Aorta (tissue), 5 donors: ENCODE data around the gene NAB1. TPM values are rescaled to one million over a fixed set of nuclear protein-coding genes. Genes with fewer than 3 reads are reported as not detected.

Experiments
- ATAC-seq: fragments of 200-7000 bp; cut with Tn5 transposase; one replicate; pipeline ENCODE4 v1.9.1; 2022; ENCODE audit warnings: moderate library complexity; ENCODE audit not compliant: low FRiP score
- DNase-seq, 2 donors: peaks; one replicate each; pipeline ENCODE4 v3.0.0-alpha.2; 2020
- H3K27ac ChIP-seq, 2 donors: one replicate each; pipeline ENCODE4 v1.5.1; 2013; ENCODE audit warnings: low read length in 2 of 2, mild to moderate bottlenecking in 2 of 2, moderate library complexity in 2 of 2, control low read depth in 1 of 2, inconsistent platforms in 1 of 2, low read depth in 1 of 2
- H3K27me3 ChIP-seq, 2 donors: one replicate each; pipeline ENCODE4 v1.6.1; 2013; ENCODE audit warnings: control low read depth in 1 of 2, low read length in 1 of 2, mild to moderate bottlenecking in 1 of 2, moderate library complexity in 1 of 2; ENCODE audit not compliant: insufficient read depth in 2 of 2, control insufficient read depth in 1 of 2
- H3K36me3 ChIP-seq, 2 donors: one replicate each; pipeline ENCODE4 v1.6.1; 2013; ENCODE audit warnings: control low read depth in 1 of 2, low read length in 1 of 2, mild to moderate bottlenecking in 1 of 2; ENCODE audit not compliant: insufficient read depth in 2 of 2, control insufficient read depth in 1 of 2
- H3K4me1 ChIP-seq, 2 donors: one replicate each; pipeline ENCODE4 v1.6.1; 2013; ENCODE audit warnings: low read length in 2 of 2, control low read depth in 1 of 2, mild to moderate bottlenecking in 1 of 2, moderate library complexity in 1 of 2; ENCODE audit not compliant: insufficient read depth in 2 of 2, control insufficient read depth in 1 of 2
- H3K4me3 ChIP-seq, 2 donors: one replicate each; pipeline ENCODE4 v1.5.1; 2013; ENCODE audit warnings: low read length in 2 of 2, control low read depth in 1 of 2, mild to moderate bottlenecking in 1 of 2
- H3K9me3 ChIP-seq: one replicate; pipeline ENCODE4 v1.6.1; 2013; ENCODE audit warnings: mild to moderate bottlenecking, low read length; ENCODE audit not compliant: control insufficient read depth
- WGBS, 2 donors: extraction: QIAGEN DNeasy Blood & Tissue Kit; methylation state at CpG; one replicate each; pipeline ENCODE4 v1.1.7; 2013; 5-methylcytosine and 5-hydroxymethylcytosine counted together
- intact Hi-C, 2 donors: fragments of 100-400 bp; cut with DNase I; formaldehyde crosslinking; loops; one replicate each; pipeline versions ENCODE4 v1.14.2 to v1.15.0; 2022
- polyA plus RNA-seq, 2 donors: library from polyadenylated mRNA; stranded (reverse); fragments of 200-250 nt; gene quantifications; one replicate each; pipeline ENCODE4 v1.2.3, GENCODE V29; 2013
- total RNA-seq, 2 donors: library from RNA; stranded (reverse); fragmentation: NEBNext Ultra II Directional; extraction: Animal tissue kit (Norgen Biotek cat#: 25700); gene quantifications; one replicate each; pipeline ENCODE4 v1.2.1, GENCODE V29; 2021
- donor health status: healthy with polysubstance abuse.
- donor health status: Bipolar disorder and iron deficiency.
- donor health status: DM: no; HTN: no; CAD: no.
- donor health status: DM: no; HTN: no; CAD: no.
- donor health status: DM: yes; HTN: yes; CAD: no.

NAB1 gene
- total and polyA plus RNA-seq, 4 donors = 26.9 to 67.8 (median 42.9) TPM

GRCh38 chr2:190685333-190685732, 36.5 kb downstream of the NAB1 start:
- no peak overlapping the region for H3K27ac ChIP-seq
- 30 to 53% methylated on average over 3 of the region's 3 CpGs for WGBS, 2 donors
- intact Hi-C loops = no loop called here
- peaks cover 0 to 5% of the 10 kb centered on the region in 2 donors for H3K36me3 ChIP-seq
- ATAC-seq = no peak
- no peaks in the 10 kb centered on the region for H3K4me1 ChIP-seq
- H3K4me3 ChIP-seq = no peak overlapping the region
- H3K9me3 ChIP-seq = no peaks in the 10 kb centered on the region
- no peak for DNase-seq
- H3K27me3 ChIP-seq = no peaks in the 10 kb centered on the region

GRCh38 chr2:190693533-190694232, 44.8 kb downstream of the NAB1 start:
- Histone ChIP-seq H3K4me3 (no peak overlapping the region), H3K27ac (no peak overlapping the region), H3K27me3 (no peaks in the 10 kb centered on the region), H3K4me1 (no peaks in the 10 kb centered on the region), H3K9me3 (no peaks in the 10 kb centered on the region), H3K36me3 (no peaks in the 10 kb centered on the region)
- DNase-seq = no peak
- WGBS, 2 donors = 91 to 95% methylated on average over 2 of the region's 2 CpGs
- no peak for ATAC-seq
- intact Hi-C loops = no loop called here

GRCh38 chr2:190694479-190694878, 45.6 kb downstream of the NAB1 start:
- Histone ChIP-seq H3K4me1 (no peaks in the 10 kb centered on the region), H3K36me3 (no peaks in the 10 kb centered on the region), H3K27me3 (no peaks in the 10 kb centered on the region), H3K4me3 (no peak overlapping the region), H3K27ac (no peak overlapping the region), H3K9me3 (no peaks in the 10 kb centered on the region)
- DNase-seq (no peak), ATAC-seq (no peak)
- intact Hi-C loops = no loop called here
- 87 to 88% methylated on average over 11 of the region's 11 CpGs for WGBS, 2 donors

- H3K27me3 ChIP-seq = no peaks in the 10 kb centered on the region
- intact Hi-C loops = no loop called here
- no peak overlapping the region for H3K4me3 ChIP-seq
- H3K4me1 ChIP-seq = no peaks in the 10 kb centered on the region
- H3K36me3 ChIP-seq = no peaks in the 10 kb centered on the region
- no peaks in the 10 kb centered on the region for H3K9me3 ChIP-seq
- H3K27ac ChIP-seq = no peak overlapping the region
- 85 to 90% methylated on average over 4 of the region's 4 CpGs for WGBS, 2 donors
- ATAC-seq (no peak), DNase-seq (no peak)
Measured at GRCh38 chr2:190695739-190696138, 46.9 kb downstream of the NAB1 start.

- WGBS, 2 donors = 85 to 86% methylated on average over 3 of the region's 3 CpGs
- Histone ChIP-seq H3K4me3 (no peak overlapping the region), H3K27ac (no peak overlapping the region), H3K9me3 (no peaks in the 10 kb centered on the region), H3K27me3 (no peaks in the 10 kb centered on the region), H3K36me3 (no peaks in the 10 kb centered on the region), H3K4me1 (no peaks in the 10 kb centered on the region)
- DNase-seq = no peak
- ATAC-seq = no peak
- intact Hi-C loops = no loop called here
Measured at GRCh38 chr2:190696792-190697398, 48.0 kb downstream of the NAB1 start.

- DNase-seq (no peak), ATAC-seq (no peak)
- Histone ChIP-seq H3K27ac (no peak overlapping the region), H3K27me3 (no peaks in the 10 kb centered on the region), H3K4me1 (no peaks in the 10 kb centered on the region), H3K36me3 (no peaks in the 10 kb centered on the region), H3K4me3 (no peak overlapping the region), H3K9me3 (no peaks in the 10 kb centered on the region)
- 84 to 92% methylated on average over 4 of the region's 4 CpGs for WGBS, 2 donors
- intact Hi-C loops = no loop called here
Measured at GRCh38 chr2:190697421-190697820, 48.5 kb downstream of the NAB1 start.

GRCh38 chr2:190698895-190699294, 50.0 kb downstream of the NAB1 start:
- Histone ChIP-seq H3K27ac (no peak overlapping the region), H3K9me3 (no peaks in the 10 kb centered on the region), H3K4me1 (no peaks in the 10 kb centered on the region), H3K36me3 (no peaks in the 10 kb centered on the region), H3K27me3 (no peaks in the 10 kb centered on the region), H3K4me3 (no peak overlapping the region)
- DNase-seq = no peak
- 58 to 70% methylated on average over 5 of the region's 5 CpGs for WGBS, 2 donors
- ATAC-seq = no peak
- intact Hi-C loops = no loop called here

- Histone ChIP-seq H3K27me3 (no peaks in the 10 kb centered on the region), H3K9me3 (no peaks in the 10 kb centered on the region), H3K36me3 (no peaks in the 10 kb centered on the region), H3K4me3 (no peak overlapping the region), H3K4me1 (no peaks in the 10 kb centered on the region), H3K27ac (no peak overlapping the region)
- intact Hi-C loops = no loop called here
- 64 to 75% methylated on average over 7 of the region's 7 CpGs for WGBS, 2 donors
- ATAC-seq = no peak
- no peak for DNase-seq
Measured at GRCh38 chr2:190701586-190701985, 52.7 kb downstream of the NAB1 start.

GRCh38 chr2:190705280-190705679, 56.4 kb downstream of the NAB1 start:
- no peaks in the 10 kb centered on the region for H3K9me3 ChIP-seq
- H3K36me3 ChIP-seq = no peaks in the 10 kb centered on the region
- H3K4me3 ChIP-seq = no peak overlapping the region
- no peak for DNase-seq
- no peaks in the 10 kb centered on the region for H3K27me3 ChIP-seq
- intact Hi-C loops = no loop called here
- H3K4me1 ChIP-seq = no peaks in the 10 kb centered on the region
- WGBS, 2 donors = 98% methylated on average over 6 of the region's 6 CpGs
- H3K27ac ChIP-seq = no peak overlapping the region
- peak; percentile 7 for ATAC-seq
